ENCODE measurements around the gene FOXA2.

GRCh38 chr20:22555791-22556564 is 28.4 kb downstream of the FOXA2 start:
- TF ChIP-seq HNRNPH1 (optimal IDR thresholded peaks at IDR 0.05; ENCODE audit: low read depth, low read length) (no peak), CTCF (IDR thresholded peaks at IDR 0.05 in 2 of 3, conservative IDR thresholded peaks at IDR 0.05 in 1 of 3; ENCODE audit: insufficient read depth in 2 of 3, low read depth in 1 of 3, low read length in 3 of 3) (no peak), ADNP (tag; IDR thresholded peaks at IDR 0.05) (no peak), NR3C1 (CRISPR knock-in tag; IDR thresholded peaks at IDR 0.05) (no peak), RBM14 (IDR thresholded peaks at IDR 0.05; ENCODE audit: borderline replicate concordance, insufficient read depth, low read depth, low read length) (no peak), BRCA1 (IDR thresholded peaks at IDR 0.05) (no peak), BRCA1 (CRISPR knock-in tag; IDR thresholded peaks at IDR 0.05) (no peak), TBP (optimal IDR thresholded peaks at IDR 0.05; ENCODE audit: low read depth, low read length) (no peak), KLF1 (tag; IDR thresholded peaks at IDR 0.05) (no peak), RB1 (IDR thresholded peaks at IDR 0.05; ENCODE audit: low read depth) (no peak)

Measured in K562 (cell line).